Mucosa of descending colon (tissue), 3 donors: ENCODE results near the gene ALDOC. TPM values are rescaled to one million over a fixed set of nuclear protein-coding genes. Genes with fewer than 3 reads are reported as not detected.
A peak's percentile ranks its signal among the peaks of the same experiment; 100 is the strongest.
"Not testable (repeated sequence)": the region's sequence is repeated elsewhere in the genome, so short reads cannot be mapped to it uniquely, and the experiment has no call there.

Experiments
- ATAC-seq: fragments of 200-7000 bp; cut with Tn5 transposase; one replicate; pipeline ENCODE4 v1.9.1; 2020; ENCODE audit warnings: mild to moderate bottlenecking, moderate library complexity
- DNase-seq, 3 donors: peaks; one replicate each; pipeline ENCODE4 v3.0.0-alpha.2; 2020
- H3K36me3 ChIP-seq: fragments of 200-600 bp; one replicate; pipeline ENCODE4 v1.8.0; 2021; ENCODE audit warnings: low read depth, mild to moderate bottlenecking
- H3K4me1 ChIP-seq: fragments of 200-600 bp; one replicate; pipeline ENCODE4 v1.8.0; 2021; ENCODE audit warnings: low read depth, mild to moderate bottlenecking
- H3K4me3 ChIP-seq: fragments of 200-600 bp; one replicate; pipeline ENCODE4 v1.8.0; 2021; ENCODE audit warnings: mild to moderate bottlenecking
- H3K9me3 ChIP-seq: fragments of 200-600 bp; one replicate; pipeline ENCODE4 v1.8.0; 2021; ENCODE audit warnings: mild to moderate bottlenecking
- intact Hi-C, 2 donors: fragments of 100-400 bp; cut with DNase I in 1 of 2; cut with micrococcal nuclease in 1 of 2; formaldehyde crosslinking; loops; one replicate each; pipeline versions ENCODE4 v1.11.0 to v1.11.1; 2022; cut with DNase I, micrococcal nuclease
- total RNA-seq, 3 donors: library from RNA; stranded (reverse); fragmentation: NEBNext Ultra II Directional in 2 of 3; extraction: Animal tissue kit (Norgen Biotek cat#: 25700) in 2 of 3; gene quantifications; one replicate each; pipeline versions ENCODE4 v1.2.1 to v1.2.4, GENCODE V29; 2021 to 2023
- TF ChIP-seq, protein P1 (sequence below): fragments of 200-600 bp; IDR thresholded peaks from one replicate; pipeline ENCODE4 v1.8.0; 2022; ENCODE audit warnings: antibody characterized with exemption, mild to moderate bottlenecking
- donor health status: DM: no; HTN: no; CAD: no; lungs with moderate emphysema.
- donor health status: DM: no; HTN: no; CAD: no.
- donor health status: DM: no; HTN: yes; CAD: no.

ALDOC gene
- total RNA-seq, 3 donors from 2014 or later, result 15.3 to 25.4 (median 19.7) TPM

DNA sequence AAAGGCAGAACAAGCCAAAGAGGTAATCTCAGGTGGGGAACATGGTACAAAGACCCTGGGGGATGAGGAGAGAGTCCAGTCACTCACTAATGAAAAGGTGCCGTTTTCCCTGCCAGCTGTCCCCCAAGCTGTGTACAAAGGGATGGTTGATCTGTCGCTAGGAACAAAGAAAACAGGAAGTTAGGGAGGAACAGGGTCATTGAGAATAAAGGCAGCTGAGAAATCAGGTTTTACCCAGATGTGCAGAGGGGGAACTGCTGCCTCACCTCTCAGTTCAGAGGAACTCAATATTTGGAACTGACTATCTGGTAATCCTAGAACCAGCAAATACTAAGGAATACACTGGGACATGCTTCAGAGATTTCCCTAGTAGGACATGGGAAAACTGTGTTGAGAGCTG is 35.8 kb upstream of the ALDOC start:
- Histone ChIP-seq H3K4me3 (no peak overlapping the region), H3K4me1 (no peaks in the 10 kb centered on the region), H3K36me3 (peaks cover 18% of the 10 kb centered on the region), H3K9me3 (no peaks in the 10 kb centered on the region)
- ATAC-seq (no peak), DNase-seq (no peak)
- TF ChIP-seq, protein P1, sequence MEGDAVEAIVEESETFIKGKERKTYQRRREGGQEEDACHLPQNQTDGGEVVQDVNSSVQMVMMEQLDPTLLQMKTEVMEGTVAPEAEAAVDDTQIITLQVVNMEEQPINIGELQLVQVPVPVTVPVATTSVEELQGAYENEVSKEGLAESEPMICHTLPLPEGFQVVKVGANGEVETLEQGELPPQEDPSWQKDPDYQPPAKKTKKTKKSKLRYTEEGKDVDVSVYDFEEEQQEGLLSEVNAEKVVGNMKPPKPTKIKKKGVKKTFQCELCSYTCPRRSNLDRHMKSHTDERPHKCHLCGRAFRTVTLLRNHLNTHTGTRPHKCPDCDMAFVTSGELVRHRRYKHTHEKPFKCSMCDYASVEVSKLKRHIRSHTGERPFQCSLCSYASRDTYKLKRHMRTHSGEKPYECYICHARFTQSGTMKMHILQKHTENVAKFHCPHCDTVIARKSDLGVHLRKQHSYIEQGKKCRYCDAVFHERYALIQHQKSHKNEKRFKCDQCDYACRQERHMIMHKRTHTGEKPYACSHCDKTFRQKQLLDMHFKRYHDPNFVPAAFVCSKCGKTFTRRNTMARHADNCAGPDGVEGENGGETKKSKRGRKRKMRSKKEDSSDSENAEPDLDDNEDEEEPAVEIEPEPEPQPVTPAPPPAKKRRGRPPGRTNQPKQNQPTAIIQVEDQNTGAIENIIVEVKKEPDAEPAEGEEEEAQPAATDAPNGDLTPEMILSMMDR, result no peak
- intact Hi-C loops, result no loop called here

DNA sequence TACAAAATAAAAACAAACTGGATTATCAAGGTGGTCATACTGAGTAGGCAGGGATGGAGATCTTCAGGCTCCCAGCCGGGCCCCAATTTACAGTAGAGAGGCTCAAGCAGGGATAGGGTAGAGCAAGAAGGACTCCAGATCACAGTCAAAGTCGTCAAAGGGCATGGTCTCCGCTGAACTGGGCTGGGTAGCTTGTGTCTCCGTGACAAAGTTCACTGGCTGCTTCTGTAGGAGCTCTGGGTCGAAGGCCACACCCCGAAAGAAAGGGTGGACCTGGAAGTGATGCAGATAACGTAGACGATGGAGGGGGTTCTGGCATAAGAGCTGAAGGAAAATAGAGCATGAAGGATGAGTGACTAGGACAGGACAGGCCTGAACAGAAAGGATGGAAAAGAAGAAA is 33.7 kb upstream of the ALDOC start:
- Histone ChIP-seq H3K4me3 (no peak overlapping the region), H3K36me3 (peaks cover 3% of the 10 kb centered on the region), H3K9me3 (no peaks in the 10 kb centered on the region), H3K4me1 (no peaks in the 10 kb centered on the region)
- TF ChIP-seq, protein P1, result no peak
- DNase-seq, result peak in 2 of 3 donors; percentile 28 to 37
- intact Hi-C loops, result no loop called here
- ATAC-seq, result peak; percentile 72

DNA sequence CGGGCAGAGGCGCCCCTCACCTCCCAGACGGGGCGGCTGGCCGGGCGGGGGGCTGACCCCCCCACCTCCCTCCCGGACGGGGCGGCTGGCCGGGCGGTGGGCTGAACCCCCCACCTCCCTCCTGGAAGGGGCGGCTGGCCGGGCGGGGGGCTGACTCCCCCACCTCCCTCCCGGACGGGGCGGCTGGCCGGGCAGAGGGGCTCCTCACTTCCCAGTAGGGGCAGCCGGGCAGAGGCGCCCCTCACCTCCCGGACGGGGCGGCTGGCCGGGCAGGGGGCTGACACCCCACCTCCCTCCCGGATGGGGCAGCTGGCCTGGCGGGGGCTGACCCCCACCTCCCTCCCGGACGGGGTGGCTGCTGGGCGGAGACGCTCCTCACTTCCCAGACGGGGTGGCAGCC is 27.3 kb upstream of the ALDOC start:
- H3K4me1 ChIP-seq, H3K36me3 ChIP-seq, H3K4me3 ChIP-seq, ATAC-seq, H3K9me3 ChIP-seq, intact Hi-C loops, DNase-seq: not testable (repeated sequence)

DNA sequence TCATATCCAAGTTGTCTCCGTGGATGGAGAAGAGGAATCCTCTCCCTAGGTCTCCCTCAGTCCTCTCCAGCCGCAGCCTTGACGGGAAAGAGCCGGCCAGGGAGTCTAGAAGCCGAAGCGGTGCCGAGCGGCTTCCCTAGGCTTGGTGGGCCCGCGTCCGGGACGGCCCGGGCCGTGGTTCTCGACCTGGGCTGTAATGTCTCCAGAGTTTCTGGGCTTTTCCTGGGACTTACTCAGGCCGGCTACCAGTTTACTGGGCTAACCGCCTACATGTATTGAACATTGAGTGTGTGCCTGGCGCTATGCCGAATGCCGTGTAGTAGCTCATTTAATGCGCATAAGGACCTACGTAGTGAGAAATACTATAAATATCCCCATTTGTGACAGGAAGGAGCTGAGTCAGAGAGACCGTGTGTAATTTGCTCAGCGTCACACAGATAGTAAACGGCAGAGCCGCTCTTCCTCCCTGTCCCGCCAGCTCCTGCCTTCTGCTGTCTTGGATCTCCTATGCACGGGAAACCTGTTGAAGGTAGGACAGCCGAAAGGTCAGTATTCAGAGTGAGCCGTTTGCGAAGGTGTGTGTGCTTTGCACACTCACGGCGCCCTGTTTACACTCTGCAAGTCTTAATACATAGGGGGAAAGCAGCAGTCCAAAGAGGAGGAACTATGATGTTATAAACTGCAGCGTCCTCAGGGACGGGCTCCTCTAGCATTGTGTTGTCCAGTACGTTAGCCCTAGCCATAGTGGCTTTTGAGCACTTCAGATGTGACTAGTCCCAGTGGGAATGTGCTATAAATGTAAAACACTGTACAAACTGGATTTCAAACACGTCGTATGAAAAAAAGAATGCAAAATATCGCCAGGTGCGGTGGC is 22.9 kb upstream of the ALDOC start:
- H3K9me3 ChIP-seq, result no peaks in the 10 kb centered on the region
- ATAC-seq (peak; percentile 81), DNase-seq (peak; percentile 69 to 77 (median 73))
- intact Hi-C loops, result no loop called here
- no peaks in the 10 kb centered on the region for H3K36me3 ChIP-seq
- TF ChIP-seq, protein P1, result no peak
- peaks cover 18% of the 10 kb centered on the region for H3K4me1 ChIP-seq
- H3K4me3 ChIP-seq, result peak overlapping the region; percentile 19

DNA sequence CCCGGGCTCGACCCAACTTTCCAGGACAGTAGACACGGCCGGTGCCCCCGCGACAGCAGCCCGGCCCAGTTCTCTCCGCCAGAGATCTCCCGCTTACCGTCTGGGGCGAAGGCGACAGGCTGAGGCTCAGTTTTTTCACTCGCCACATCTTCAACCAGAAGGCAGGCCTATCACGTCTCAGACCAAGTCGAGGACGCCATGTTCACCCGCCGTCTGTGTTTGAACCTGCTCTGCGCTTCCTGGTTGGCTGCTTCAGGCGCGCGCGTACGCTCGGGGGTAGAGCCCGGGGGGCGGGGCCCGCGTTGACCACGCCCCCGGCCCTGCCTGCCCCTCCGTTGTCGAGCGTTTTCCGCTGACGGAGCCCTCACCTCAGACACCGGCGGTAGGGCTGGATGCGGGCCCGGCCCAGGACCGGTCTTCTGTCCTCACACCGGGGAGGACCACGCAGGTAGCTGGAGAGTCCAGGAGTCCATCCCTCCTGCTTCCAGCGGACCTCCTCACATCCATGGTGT is 22.2 kb upstream of the ALDOC start, which contains the start of gene SPAG5:
TSS of gene SPAG5 (minus strand) at position 227 of the 512 bp plus-strand sequence. CDS start at position 148, 79 bp downstream.
- peak; percentile 97 for ATAC-seq
- H3K9me3 ChIP-seq, result no peaks in the 10 kb centered on the region
- intact Hi-C loops, result no loop called here

More for the DNA sequence above, 22.2 kb upstream of the ALDOC start, which contains the start of gene SPAG5:
- TF ChIP-seq, protein P1, result no peak
- no peaks in the 10 kb centered on the region for H3K36me3 ChIP-seq
- H3K4me3 ChIP-seq, result peak within 1 kb of the TSS; percentile 19
- DNase-seq, result peak; percentile 95 to 96 (median 96)
- H3K4me1 ChIP-seq, result peaks cover 18% of the 10 kb centered on the region
